NCI-H345 treated with DMSO at 0.1 percent for 48 hours (cell line): ENCODE data around the gene ORC5.
"Not testable (repeated sequence)": the region's sequence is repeated elsewhere in the genome, so short reads cannot be mapped to it uniquely, and the experiment has no call there.

ENCODE experiments used
- DNase-seq: peaks from one replicate; lab custom pipeline; 2025; ENCODE audit not compliant: unreplicated experiment; lab: John Stamatoyannopoulos, UW

The ORC5 gene

DNA sequence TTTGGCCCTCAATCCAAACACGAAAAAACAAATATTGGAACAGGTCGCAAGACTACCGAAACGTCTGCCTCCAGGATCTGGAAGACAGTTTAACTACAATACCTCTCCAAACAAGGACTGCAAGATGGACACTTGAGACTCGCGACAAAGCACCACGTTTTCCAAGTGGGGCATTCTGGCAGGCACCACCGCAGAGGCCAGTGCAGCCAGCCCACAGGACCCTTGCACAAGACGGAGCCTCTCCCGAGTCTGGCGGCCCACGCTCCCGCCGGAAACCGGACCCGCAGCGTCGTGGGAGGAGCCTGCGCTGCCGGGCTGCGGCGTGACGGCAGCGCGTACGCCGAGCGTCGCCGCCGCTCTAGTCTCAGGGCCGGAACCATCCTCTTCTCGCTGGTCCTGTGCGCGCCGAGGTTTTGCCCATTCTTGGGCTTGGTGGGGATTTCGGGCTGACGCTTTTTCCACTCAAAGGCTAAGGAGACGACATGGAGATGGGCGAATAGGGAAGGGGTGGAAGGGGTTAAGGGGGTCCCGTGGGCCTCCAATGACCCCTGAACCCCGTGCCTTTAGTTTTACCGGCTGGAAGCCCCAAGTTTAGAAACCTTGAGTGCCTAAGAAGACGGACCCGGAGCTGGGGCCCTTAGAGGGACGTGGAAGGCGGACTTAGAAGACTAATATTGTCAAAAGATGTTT, at the start of gene ORC5:
ORC5 (minus strand) TSS at position 283 of the 690 bp plus-strand sequence; CDS start at position 174, 109 bp downstream.
- peak; percentile 70 for DNase-seq

DNA sequence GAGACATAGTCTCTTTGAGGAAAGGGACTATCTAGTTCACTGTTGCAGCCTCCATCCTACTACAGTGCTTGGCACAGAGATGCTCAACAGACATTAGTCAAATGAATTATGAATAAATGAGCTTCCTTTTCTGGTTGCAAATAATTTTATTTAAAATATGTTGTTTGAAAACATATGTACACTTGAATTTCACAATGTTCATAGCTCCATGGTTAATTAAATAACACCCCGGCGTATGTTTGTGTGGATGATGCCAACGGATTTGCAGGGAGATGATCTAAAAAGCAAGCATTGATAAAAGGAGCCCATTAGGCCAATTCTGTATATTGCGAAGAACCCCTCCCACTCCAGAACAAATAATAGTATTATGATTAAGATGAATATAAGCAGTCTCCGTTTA, 47.8 kb upstream of the ORC5 start:
- DNase-seq, result no peak

DNA sequence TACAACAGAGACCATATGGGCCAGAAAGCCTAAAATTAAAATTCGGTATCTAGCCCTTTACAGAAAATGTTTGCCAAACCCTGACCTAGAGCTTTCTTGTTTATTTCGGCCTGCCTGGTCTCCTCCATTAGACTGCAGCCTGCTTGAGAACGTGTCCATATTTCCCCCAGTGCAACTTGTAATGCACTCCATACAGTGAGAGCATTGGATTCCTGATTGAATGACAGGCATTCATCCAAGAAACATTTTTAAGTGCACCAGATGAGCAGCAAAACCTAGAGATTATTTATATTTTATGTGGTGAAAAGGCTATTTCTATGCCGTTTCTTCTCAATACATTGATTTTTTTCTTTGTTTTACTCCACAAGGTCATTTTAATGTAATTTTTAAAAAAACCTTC, 47.4 kb upstream of the ORC5 start:
- DNase-seq, result no peak

DNA sequence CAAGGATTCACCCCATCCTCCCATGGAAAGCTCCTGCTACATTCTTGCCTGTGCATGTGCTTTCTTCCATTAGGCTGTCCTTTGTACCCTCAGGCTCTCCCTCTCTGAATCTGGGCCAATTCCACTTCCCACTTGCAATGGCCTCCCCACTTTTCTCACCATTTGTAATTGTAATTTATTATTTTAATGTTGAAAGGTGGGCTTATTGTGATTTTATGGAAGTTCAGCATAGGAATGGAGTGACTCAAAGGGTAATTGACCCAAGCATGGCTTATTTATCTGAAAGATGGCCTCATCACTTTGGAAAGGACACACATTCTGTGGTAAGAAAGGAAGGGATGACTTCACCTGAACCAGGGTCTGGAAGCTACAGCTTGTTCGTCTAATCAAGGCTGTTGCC, 46.9 kb upstream of the ORC5 start:
- DNase-seq, result no peak

DNA sequence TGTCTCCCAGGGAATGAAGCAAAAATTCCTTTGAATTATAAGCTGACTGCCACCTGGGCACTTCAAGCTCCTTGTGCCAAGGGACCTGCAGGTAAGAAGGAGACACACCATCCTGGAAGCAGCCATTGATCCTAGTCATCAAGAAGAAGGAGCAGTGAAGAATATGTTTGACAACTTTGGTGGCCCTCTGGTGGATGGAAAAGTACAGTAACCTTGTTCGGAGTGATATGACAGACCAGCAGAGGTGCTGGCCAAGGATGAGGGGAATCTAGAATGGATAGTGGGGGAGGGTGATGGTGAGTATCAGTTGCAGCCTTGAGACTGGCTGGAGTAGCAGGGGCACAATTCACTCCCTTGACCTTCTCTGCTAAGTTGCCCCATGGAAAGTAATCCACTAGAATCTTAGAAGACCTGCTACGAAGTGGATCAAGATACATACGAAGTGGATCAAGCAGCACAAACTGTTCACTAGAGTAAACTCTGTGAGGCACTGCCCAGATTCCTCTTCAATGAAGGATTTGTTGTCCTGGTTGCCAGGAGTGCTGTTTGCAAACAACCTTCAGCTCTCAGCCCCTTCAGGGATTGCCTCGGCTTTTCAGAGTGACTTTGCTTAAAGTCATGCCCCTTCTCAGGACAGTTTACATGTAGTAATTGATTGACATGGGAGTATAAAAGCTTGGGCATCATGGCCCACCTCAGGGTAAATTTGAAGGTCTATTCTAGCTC, 44.8 kb upstream of the ORC5 start:
- DNase-seq, result no peak

DNA sequence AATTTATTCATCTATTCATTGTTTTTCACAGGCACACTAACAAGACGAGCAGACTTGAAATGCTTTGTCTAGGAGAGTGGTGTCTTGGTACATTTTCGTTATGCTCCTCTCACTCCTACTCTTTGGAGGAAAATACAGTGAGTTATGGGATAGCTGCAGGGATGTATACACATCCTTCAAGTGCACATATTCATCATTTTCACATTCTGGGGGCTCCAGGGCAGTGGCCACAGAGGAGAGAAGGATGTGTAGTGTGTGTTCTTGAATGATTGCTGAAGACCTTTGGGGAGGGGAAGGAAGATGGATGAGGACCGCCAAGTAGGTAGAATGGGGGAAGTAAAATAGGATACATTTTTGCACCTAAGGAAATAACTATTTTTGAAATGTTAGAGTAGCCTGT, 34.8 kb upstream of the ORC5 start:
- DNase-seq, result no peak

DNA sequence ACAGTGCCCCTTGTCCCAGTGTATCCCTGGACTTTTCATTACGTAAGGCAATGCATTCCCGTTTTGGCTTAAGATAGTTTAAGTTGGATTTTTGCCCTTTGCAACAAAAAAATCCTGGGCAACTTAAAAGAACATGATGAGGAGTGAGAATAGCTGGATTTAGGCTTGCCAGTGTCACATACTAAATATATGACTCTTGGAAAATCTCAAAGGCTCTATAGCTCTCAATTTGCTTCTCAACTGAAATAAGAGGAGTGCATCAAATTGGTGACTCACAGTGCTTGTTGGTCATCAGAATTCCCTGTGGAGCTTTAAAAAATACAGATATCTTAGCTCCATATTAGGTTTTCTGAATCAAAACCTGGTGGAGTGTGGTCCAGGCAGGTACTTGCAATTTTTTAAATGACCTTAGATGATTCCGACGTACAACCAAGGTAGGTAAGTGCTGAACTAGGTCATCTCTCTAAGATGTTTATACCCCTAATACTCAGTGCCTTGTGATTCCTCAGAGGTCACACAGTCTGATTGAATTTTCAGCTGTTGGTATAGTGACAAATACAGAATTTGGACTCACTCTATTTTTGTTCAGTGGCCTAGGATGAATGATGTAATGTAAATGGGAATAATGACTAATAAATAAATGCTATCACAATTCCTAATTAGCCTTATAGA, 33.9 kb upstream of the ORC5 start:
- no peak for DNase-seq

DNA sequence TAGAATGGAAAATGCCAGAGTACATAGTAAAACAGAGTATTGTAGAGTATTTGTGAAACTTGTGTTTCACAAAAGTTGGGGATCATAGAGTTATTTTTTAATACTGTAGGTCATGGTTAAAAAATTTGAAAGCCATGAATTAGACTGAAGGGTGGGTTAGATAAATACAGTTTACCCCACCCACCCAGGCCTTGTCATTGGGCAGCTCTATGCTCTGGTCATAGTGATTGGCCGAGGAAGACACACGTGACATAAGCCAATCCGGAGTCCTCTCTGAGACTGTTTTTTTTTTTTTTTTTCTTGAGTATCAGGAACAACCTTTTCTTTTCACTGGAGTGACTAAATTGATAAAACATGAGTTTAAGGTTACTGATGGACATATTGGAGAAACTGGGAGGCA, 33.3 kb upstream of the ORC5 start:
- DNase-seq, result no peak

DNA sequence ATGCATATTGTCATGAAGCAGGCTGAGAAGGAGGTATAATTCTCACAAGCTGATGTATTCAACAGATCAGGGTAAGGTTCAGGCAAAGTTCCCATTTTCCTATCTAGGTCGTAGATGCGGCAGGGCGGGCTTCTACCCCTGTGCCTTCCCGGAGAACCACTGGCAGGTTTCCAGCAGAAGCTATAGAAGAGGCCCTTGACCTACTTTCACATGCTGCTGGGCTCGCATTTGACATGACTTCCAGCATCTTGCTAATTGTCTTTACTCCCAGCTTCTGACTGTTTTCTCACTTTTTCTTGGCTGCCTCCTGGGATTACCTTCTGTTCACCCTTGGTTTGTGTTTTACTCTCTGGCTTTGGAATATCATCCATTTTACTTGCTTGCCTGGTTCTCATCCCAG, 32.6 kb upstream of the ORC5 start:
- peak; percentile 8 for DNase-seq

DNA sequence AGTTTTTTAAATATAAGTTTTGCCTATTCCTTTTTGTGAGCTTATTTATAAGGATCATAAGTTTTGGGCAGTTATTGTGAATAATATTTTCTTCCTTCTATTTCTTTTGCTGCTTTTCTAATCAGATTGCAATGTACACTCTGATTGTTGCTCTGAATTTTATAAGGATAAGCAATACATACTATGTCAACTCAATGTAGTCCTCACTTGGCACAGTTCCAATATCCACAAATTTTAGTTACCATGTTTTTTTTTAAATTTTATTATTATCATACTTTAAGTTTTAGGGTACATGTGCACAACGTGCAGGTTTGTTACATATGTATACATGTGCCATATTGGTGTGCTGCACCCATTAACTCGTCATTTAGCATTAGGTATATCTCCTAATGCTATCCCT, 27.2 kb upstream of the ORC5 start:
- DNase-seq, result not testable (repeated sequence)

DNA sequence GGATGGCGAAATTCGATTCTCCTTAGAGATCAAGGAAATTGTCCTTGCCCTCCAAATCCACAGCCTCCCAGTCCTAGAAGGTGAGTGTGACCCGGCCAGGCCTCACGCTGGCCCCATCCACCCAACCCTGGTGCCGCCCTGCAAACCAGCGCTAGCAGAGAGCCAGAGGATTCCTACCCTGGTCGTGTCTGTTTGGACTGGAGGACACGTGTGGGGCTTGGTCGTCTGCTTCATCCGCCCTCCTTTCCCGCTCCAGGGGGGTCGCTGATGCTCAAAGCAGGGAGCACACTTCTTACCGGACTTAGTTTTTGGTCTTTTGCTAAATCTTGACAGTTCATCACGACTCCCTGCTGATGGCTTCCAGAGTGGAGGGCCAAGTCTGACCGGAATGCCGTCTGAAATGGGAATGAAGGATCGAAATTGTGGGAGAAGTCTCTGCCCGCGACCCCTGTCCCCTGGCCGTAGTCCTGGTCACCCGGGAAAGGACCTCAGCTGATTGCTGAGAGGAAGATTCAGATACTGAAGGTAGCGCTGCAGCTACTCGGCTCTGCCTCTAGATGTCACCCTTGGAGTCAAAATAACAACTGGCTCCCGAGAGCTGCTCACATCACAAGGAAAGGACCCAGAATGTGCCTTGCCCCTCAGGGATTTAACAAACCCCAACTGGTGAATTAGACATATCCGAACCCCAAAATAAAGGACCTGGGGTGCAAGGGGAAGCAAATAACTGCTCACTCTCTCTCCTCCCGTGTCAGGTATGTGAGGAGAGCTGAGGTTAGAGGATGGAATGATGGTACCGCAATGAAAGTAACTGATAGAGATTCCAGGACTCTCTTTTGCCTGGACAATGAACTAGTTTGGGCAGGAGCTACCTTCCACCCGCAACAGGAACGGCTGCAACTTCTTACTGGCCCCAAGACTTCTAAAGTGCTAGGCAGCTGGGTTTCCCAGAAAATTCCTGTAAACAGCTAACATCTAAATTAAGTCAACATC, 23.5 kb upstream of the ORC5 start:
- DNase-seq, result peak; percentile 66

DNA sequence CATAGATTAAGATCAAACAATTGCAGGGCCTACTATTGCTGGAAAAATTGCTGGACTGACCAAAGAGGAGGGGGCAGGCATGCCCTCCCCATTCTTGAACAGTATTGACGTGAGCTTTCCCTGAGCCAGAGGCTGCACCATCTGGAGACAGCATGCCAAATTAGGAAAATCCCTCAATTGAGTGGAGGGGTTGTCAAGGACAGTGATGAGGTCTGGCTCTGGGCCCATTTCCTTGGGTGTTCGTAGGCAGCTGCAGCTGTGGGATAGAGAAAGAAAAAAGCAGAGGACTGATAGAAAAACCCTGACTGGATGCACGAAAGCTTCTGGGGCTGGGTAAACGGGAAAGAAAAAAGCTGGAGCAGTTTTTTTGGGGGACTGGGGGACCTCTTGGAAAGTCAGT, 22.8 kb upstream of the ORC5 start:
- DNase-seq, result peak; percentile 47

DNA sequence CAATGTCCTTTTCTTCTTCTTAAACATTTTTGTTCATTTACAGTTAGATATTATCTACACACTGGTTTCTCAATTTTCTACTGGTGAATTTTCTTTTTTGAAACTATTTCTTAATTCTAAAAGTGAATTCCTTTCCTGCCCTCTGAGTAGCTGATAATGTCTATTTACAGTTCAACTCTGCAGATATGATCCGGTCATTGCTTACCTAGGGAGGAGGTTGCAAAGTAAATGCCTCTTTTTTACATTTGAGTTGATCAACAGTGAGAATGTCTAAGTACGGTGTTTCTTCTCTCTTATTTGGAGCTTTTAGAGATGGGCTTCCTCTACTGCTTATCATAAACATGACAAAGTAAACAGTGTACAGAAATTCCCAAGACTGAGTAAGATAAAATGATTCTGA, 20.6 kb upstream of the ORC5 start:
- DNase-seq, result no peak

DNA sequence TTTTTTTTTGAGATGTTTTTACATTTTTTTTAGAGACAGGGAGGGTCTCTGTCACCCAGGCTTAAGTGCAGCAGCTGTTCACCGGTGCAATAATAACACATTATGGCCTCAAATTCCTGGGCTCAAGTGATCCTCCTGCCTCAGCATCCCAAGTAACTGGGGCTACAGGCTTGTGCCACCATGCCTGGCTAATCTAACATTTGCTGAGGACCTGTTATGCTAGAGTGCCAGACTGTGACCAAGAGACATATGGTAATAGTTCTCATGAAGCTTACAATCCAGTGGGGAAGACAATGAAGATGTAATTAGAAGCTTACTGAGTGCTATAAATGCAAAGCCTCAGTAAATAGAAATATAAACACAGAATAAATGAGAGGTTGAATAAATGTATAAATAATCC, 17.6 kb upstream of the ORC5 start:
- DNase-seq, result no peak

DNA sequence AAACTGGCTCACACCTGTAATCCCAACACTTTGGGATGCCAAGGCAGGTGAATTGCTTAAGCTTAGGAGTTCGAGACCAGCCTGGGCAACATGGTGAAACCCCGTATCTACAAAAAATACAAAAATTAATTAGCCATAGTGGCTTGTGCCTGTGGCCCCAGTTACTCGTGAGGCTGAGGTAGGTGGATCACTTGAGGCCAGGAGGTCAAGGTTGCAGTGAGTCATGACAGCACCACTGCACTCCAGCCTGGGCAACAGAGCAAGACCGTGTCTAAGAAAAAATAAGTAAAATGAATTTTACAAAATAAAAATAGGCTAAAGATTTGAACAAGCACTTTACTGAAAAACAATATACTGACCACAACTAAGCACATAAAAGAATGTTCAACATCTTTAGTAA, 9.8 kb upstream of the ORC5 start:
- DNase-seq, result no peak

DNA sequence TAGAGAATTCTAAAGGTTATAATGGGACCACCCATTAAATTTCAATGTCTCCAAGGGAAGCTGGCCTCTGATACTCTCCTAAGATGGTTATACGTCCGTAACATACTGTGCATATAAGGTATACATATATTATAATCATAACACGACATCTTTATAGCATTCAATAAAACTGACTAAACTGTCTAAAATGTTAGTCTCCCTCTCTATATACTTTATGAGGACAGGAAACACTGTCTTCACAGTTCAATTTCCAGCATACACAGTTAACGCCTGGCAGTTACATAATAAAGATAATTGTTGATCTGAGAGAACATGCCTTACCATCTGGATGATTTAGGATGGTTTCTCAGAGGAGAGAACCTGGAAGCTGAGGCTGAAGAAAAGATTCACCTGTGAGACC, 1.2 kb upstream of the ORC5 start:
- no peak for DNase-seq

DNA sequence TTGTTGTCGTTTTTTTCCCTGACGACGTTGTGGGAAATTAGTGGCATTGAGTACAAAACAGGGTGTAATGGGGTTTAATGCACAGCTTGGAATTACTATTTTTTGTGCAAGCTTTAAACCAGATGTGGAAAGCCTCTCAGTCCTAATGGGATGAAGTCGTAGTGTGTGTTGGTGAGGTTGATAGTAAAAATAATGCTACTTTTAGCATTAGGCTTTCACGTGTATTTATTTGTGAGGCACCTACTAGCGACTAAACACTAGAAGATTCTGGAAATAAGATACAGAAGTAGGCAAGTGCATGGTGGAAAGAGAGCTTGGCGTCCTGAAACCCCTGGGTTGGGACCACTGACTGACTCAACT, 588 bp upstream of the ORC5 start:
- DNase-seq, result no peak

DNA sequence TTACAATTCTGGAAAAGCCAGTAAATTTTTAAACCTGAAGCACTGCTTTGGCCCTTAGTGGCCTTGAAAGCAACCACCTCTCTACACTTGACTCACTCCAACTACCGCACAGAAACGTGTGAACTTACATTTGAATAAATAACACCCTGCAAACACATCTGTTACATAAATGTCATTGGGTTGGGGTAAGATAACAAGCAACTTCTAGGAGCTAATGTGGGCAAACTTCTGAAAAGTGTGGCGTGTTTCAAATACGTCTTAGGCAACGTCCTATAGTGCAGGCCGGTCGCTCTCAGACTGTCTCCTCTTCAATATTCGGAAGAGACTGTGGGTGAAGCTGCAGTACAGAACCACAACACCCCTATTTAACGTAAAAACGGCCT, 474 bp downstream of the ORC5 start:
- DNase-seq, result peak; percentile 40

DNA sequence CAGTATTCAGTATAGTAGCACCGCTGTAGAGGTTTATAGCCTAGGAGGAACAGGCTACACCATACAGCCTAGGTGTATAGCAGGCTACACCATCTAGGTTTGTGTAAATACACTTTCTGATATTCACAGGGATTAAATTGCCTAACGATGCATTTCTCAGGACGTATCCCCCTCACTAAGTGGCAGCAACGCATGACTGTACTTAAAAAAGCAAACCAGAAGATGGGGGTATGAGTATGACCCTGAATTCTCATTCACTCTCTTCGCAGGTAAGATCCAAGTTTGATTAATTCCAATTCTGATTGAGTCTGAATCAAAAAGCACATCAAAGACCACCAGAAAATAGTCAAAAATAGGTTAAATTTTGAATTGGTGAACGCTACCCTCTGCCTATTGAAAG, 972 bp downstream of the ORC5 start:
- DNase-seq, result no peak

DNA sequence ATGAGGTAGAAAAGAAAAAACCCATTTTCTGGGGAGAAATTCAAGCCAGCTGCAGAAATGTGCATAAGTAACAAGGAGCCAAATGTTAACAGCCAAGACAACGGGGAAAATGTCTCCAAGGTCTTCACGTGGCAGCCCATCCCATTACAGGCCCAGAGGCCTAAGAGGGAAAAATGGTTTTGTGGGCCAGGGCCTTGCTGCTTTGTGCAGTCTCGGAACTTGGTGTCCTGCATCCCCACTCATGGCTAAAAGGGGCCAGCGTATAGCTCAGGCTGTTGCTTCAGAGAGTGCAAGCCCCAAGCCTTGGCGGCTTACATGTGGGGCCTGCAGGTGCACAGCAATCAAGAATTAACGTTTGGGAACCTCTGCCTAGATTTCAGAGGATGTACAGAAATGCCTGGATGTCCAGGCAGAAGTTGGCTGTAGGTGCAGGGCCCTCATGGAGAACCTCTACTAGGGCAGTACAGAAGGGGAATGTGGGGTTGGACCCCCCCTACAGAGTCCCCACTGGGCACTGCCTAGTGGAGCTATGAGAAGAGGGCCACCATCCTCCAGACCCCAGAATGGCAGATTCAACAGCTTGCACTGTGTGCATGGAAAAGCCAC, 9.0 kb downstream of the ORC5 start:
- no peak for DNase-seq

DNA sequence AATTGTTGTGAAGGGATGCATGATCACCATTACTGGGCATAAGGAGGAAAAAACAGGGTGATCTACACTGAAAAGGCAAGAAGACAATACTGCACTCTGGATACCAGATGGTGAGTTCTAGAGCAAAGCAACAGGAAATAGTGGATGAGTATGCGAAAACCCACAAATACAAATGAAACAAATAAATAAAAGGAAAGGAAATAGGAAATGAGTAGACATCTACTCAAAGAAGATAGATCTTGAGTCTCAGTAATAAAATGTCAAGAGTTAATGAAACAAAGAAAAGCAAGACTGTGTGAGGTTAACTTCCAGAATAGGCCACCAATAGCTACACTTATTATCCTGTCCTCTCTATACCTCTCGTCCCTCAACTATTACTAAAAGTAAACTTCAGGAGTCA, 11.7 kb downstream of the ORC5 start:
- DNase-seq, result no peak
